ENCODE results near the gene STYXL1.
A peak's percentile ranks its signal among the peaks of the same experiment; 100 is the strongest.
"Not testable (repeated sequence)": the region's sequence is repeated elsewhere in the genome, so short reads cannot be mapped to it uniquely, and the experiment has no call there.

The STYXL1 gene

GRCh38 chr7:76049295-76049694 is 1.5 kb upstream of the STYXL1 start:
- Histone ChIP-seq H3K27me3 (ENCODE audit: insufficient read depth, low read length) (no peaks in the 10 kb centered on the region), H3K4me3 (ENCODE audit: low read length) (peak overlapping the region; percentile 100), H3K9ac (ENCODE audit: low read depth, low read length) (peak overlapping the region; percentile 99; the same call in 1 of the 2 replicates), H3K36me3 (ENCODE audit: insufficient read depth, low read depth, low read length) (peaks cover 28% of the 10 kb centered on the region), H3K27ac (ENCODE audit: low read length) (no peak overlapping the region), H3K9me3 (ENCODE audit: insufficient read depth, low read depth, low read length) (no peaks in the 10 kb centered on the region), H3K4me1 (ENCODE audit: insufficient read depth, low read length) (no peaks in the 10 kb centered on the region; the same call in 1 of the 2 replicates)

DNA sequence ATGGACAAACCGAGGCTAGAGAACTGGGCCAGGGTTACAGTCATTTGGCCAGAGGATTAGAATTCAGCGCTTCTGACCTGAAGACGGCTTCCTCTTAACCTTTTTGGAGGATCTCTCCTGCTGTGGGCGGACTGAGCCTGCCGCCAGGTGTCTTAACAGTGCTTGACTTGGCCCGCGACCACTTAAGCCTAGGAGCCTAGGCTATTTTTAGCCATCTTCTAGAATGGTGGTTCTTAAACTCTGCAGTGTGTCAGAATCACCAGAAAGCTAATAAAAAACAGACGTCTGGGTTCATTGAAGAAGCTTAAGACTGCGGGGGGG is 828 bp upstream of the STYXL1 start:
- H3K4me3 ChIP-seq (ENCODE audit: low read length), result peak overlapping the region; percentile 100
- H3K4me1 ChIP-seq (ENCODE audit: insufficient read depth, low read length), result no peaks in the 10 kb centered on the region; the same call in 1 of the 2 replicates
- H3K9me3 ChIP-seq (ENCODE audit: insufficient read depth, low read depth, low read length), result no peaks in the 10 kb centered on the region
- H3K9ac ChIP-seq (ENCODE audit: low read depth, low read length), result peak overlapping the region; percentile 99
- peaks cover 22% of the 10 kb centered on the region for H3K36me3 ChIP-seq (ENCODE audit: insufficient read depth, low read depth, low read length)
- no peaks in the 10 kb centered on the region for H3K27me3 ChIP-seq (ENCODE audit: insufficient read depth, low read length)
- peak overlapping the region; percentile 85 for H3K27ac ChIP-seq (ENCODE audit: low read length)

DNA sequence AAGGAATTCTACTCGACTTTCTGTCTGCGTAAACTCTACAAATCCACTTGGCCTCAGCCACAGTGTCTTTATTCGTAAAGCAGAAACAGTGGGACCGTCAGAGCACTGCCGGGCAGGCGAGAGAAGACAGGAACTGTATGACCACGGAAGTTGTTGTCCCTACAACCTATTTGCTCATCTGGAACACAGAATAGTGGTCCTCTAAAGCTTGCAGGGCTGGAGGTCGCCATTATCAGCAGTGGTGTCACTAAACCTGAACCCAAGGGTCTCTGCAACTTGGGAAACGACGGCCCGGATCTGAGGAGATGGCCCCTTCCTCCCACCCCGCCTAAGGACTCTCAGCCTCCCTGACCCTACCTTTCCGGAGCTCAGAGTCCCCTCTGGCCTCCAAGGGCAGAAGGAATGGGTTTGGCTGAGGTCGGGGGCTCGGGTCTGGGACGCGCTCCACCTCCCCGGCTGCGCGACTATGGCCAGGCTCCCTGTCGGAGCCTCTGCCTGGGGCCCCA is 442 bp downstream of the STYXL1 start:
- H3K27ac ChIP-seq (ENCODE audit: low read length), result peak overlapping the region; percentile 50
- H3K4me3 ChIP-seq (ENCODE audit: low read length), result peak overlapping the region; percentile 100
- no peaks in the 10 kb centered on the region for H3K27me3 ChIP-seq (ENCODE audit: insufficient read depth, low read length)
- H3K9ac ChIP-seq (ENCODE audit: low read depth, low read length), result peak overlapping the region; percentile 99
- no peaks in the 10 kb centered on the region for H3K9me3 ChIP-seq (ENCODE audit: insufficient read depth, low read depth, low read length)
- no peaks in the 10 kb centered on the region for H3K4me1 ChIP-seq (ENCODE audit: insufficient read depth, low read length)
- H3K36me3 ChIP-seq (ENCODE audit: insufficient read depth, low read depth, low read length), result peaks cover 10% of the 10 kb centered on the region

GRCh38 chr7:76044375-76044865 is 3.4 kb downstream of the STYXL1 start:
- Histone ChIP-seq H3K27me3 (ENCODE audit: insufficient read depth, low read length) (no peaks in the 10 kb centered on the region), H3K27ac (ENCODE audit: low read length) (no peak overlapping the region), H3K4me3 (ENCODE audit: low read length) (no peak overlapping the region), H3K36me3 (ENCODE audit: insufficient read depth, low read depth, low read length) (no peaks in the 10 kb centered on the region), H3K9me3 (ENCODE audit: insufficient read depth, low read depth, low read length) (no peaks in the 10 kb centered on the region), H3K9ac (ENCODE audit: low read depth, low read length) (no peak overlapping the region), H3K4me1 (ENCODE audit: insufficient read depth, low read length) (no peaks in the 10 kb centered on the region)

GRCh38 chr7:76040126-76040525 is 7.7 kb downstream of the STYXL1 start:
- no peaks in the 10 kb centered on the region for H3K4me1 ChIP-seq (ENCODE audit: insufficient read depth, low read length)
- H3K9ac ChIP-seq (ENCODE audit: low read depth, low read length), result no peak overlapping the region
- no peak overlapping the region for H3K4me3 ChIP-seq (ENCODE audit: low read length)
- H3K27me3 ChIP-seq (ENCODE audit: insufficient read depth, low read length), result no peaks in the 10 kb centered on the region
- H3K36me3 ChIP-seq (ENCODE audit: insufficient read depth, low read depth, low read length), result no peaks in the 10 kb centered on the region
- H3K9me3 ChIP-seq (ENCODE audit: insufficient read depth, low read depth, low read length), result no peaks in the 10 kb centered on the region
- H3K27ac ChIP-seq (ENCODE audit: low read length), result no peak overlapping the region

GRCh38 chr7:76037310-76037709 is 10.5 kb downstream of the STYXL1 start:
- Histone ChIP-seq H3K27ac (ENCODE audit: low read length) (no peak overlapping the region), H3K9ac (ENCODE audit: low read depth, low read length) (no peak overlapping the region), H3K4me1 (ENCODE audit: insufficient read depth, low read length) (no peaks in the 10 kb centered on the region), H3K36me3 (ENCODE audit: insufficient read depth, low read depth, low read length) (no peaks in the 10 kb centered on the region), H3K27me3 (ENCODE audit: insufficient read depth, low read length) (no peaks in the 10 kb centered on the region), H3K4me3 (ENCODE audit: low read length) (no peak overlapping the region), H3K9me3 (ENCODE audit: insufficient read depth, low read depth, low read length) (no peaks in the 10 kb centered on the region)

DNA sequence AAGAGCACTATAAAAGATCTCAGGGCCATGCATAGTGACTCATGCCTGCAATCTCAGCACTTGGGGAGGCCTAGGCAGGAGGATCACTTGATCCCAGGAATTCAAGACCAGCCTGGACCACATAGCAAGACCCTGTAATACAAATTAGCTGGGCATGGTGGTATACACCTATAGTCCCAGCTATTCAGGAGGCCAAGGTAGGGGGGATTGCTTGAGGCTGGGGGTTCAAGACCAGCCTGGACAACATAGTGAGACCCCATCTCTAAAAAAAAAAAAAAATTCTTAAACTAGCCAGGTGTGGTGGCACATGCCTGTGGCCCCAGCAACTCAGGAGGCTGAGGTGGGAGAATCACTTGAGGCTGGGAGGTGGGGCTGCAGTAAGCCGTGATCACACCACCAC is 15.8 kb downstream of the STYXL1 start:
- H3K9me3 ChIP-seq (ENCODE audit: insufficient read depth, low read depth, low read length), result no peaks in the 10 kb centered on the region
- H3K27me3 ChIP-seq (ENCODE audit: insufficient read depth, low read length), result no peaks in the 10 kb centered on the region
- H3K36me3 ChIP-seq (ENCODE audit: insufficient read depth, low read depth, low read length), result peaks cover 5% of the 10 kb centered on the region; the same call in 1 of the 2 replicates
- no peak overlapping the region for H3K4me3 ChIP-seq (ENCODE audit: low read length)
- no peaks in the 10 kb centered on the region for H3K4me1 ChIP-seq (ENCODE audit: insufficient read depth, low read length)
- H3K27ac ChIP-seq (ENCODE audit: low read length), result no peak overlapping the region
- no peak overlapping the region for H3K9ac ChIP-seq (ENCODE audit: low read depth, low read length)

DNA sequence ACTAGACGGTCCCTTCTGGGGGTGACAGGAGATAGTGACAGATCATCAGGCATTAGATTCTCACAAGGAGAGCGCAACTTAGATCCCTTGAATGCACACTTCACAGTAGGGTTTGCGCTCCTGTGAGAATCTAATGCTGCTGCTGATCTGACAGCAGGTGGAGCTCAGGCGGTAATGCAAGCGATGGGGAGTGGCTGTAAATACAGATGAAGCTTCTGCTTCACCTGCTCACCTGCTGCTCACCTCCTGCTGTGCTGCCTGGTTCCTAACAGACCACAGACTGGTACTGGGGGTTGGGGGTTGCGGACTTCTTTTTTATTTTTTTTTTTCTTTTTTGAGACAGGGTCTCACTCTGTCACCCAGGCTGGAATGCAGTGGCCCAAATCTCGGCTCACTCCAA is 18.1 kb downstream of the STYXL1 start:
- not testable (repeated sequence) for H3K27ac ChIP-seq (ENCODE audit: low read length); H3K4me3 ChIP-seq (ENCODE audit: low read length); H3K9me3 ChIP-seq (ENCODE audit: insufficient read depth, low read depth, low read length); H3K27me3 ChIP-seq (ENCODE audit: insufficient read depth, low read length); H3K36me3 ChIP-seq (ENCODE audit: insufficient read depth, low read depth, low read length); H3K4me1 ChIP-seq (ENCODE audit: insufficient read depth, low read length); H3K9ac ChIP-seq (ENCODE audit: low read depth, low read length)

- peaks cover 15% of the 10 kb centered on the region for H3K36me3 ChIP-seq (ENCODE audit: insufficient read depth, low read depth, low read length)
- no peak overlapping the region for H3K4me3 ChIP-seq (ENCODE audit: low read length)
- H3K4me1 ChIP-seq (ENCODE audit: insufficient read depth, low read length), result no peaks in the 10 kb centered on the region
- no peaks in the 10 kb centered on the region for H3K9me3 ChIP-seq (ENCODE audit: insufficient read depth, low read depth, low read length)
- no peak overlapping the region for H3K9ac ChIP-seq (ENCODE audit: low read depth, low read length)
- H3K27ac ChIP-seq (ENCODE audit: low read length), result no peak overlapping the region
- H3K27me3 ChIP-seq (ENCODE audit: insufficient read depth, low read length), result no peaks in the 10 kb centered on the region
Measured at GRCh38 chr7:76023002-76023401, 24.8 kb downstream of the STYXL1 start.

DNA sequence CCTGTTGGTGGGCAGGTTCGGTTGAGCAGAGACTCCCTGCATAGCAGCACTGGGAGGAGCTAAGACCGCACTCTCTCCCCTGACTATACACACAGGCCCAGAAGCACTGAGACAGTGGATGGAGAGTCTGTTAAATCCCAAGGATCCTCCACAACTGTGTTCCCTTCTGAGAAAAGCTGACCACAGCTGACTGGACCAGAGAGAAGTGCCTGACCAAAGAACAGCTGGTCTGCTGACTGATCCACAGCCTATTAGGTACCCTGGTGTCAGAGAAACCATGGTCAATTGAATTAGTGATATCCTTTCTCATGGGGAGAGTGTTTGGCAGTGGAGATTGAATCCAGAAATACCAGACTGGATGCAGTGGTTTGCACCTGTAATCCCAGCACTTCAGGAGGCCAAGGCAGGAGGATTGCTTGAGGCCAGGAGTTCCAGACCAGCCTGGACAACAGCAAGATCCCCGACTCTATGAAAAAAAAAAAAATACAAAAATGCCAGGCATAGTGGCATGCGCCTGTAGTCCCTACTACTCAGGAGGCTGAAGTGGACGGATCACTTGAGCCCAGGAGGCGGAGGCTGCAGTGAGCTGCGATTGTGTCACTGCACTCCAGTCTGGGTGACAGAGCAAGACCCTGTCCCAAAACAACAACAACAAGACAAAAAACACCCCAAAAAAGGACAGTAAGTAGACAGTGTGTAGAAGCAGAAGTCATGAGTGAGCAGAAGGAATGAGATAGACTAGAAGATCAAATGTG is 25.6 kb downstream of the STYXL1 start:
- H3K9ac ChIP-seq (ENCODE audit: low read depth, low read length), result no peak overlapping the region
- H3K36me3 ChIP-seq (ENCODE audit: insufficient read depth, low read depth, low read length), result peaks cover 15% of the 10 kb centered on the region
- H3K9me3 ChIP-seq (ENCODE audit: insufficient read depth, low read depth, low read length), result no peaks in the 10 kb centered on the region
- H3K4me1 ChIP-seq (ENCODE audit: insufficient read depth, low read length), result no peaks in the 10 kb centered on the region
- H3K4me3 ChIP-seq (ENCODE audit: low read length), result no peak overlapping the region
- no peaks in the 10 kb centered on the region for H3K27me3 ChIP-seq (ENCODE audit: insufficient read depth, low read length)
- no peak overlapping the region for H3K27ac ChIP-seq (ENCODE audit: low read length)

DNA sequence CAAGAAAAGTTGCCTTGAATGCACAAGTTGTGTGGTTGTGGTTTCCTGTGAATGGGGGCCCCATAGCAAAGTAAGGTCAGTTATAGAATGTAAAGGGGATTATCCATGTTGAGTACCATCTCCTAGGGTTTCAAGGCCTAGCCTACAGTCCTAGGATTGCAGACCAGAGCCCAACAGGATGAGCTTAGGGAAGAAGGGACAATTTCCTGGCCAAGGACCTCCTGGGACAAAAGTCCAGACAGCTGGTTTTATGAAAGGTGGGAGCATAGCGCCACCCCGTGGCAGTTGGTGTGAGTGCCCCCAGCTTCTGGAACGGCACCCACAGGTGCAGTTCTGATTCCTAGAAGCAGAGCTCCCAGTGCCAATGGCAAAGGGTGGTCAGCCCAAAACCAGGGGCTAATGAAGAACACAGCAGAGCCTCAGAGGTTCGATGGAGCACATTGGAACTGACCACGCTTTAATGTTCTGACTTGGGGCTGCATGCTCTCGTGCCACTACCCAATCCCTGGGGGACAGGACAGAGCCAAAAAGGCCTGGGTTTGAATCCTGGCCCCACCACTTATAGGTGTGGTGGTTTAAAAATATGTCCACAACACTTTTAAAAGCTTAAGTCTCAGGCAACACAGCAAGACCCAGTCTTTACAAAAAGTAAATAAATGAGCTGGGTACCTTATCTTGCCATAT is 27.6 kb downstream of the STYXL1 start:
- no peak overlapping the region for H3K27ac ChIP-seq (ENCODE audit: low read length)
- no peak overlapping the region for H3K4me3 ChIP-seq (ENCODE audit: low read length)
- H3K9ac ChIP-seq (ENCODE audit: low read depth, low read length), result no peak overlapping the region
- H3K9me3 ChIP-seq (ENCODE audit: insufficient read depth, low read depth, low read length), result no peaks in the 10 kb centered on the region
- H3K4me1 ChIP-seq (ENCODE audit: insufficient read depth, low read length), result no peaks in the 10 kb centered on the region
- no peaks in the 10 kb centered on the region for H3K27me3 ChIP-seq (ENCODE audit: insufficient read depth, low read length)
- H3K36me3 ChIP-seq (ENCODE audit: insufficient read depth, low read depth, low read length), result peaks cover 15% of the 10 kb centered on the region

DNA sequence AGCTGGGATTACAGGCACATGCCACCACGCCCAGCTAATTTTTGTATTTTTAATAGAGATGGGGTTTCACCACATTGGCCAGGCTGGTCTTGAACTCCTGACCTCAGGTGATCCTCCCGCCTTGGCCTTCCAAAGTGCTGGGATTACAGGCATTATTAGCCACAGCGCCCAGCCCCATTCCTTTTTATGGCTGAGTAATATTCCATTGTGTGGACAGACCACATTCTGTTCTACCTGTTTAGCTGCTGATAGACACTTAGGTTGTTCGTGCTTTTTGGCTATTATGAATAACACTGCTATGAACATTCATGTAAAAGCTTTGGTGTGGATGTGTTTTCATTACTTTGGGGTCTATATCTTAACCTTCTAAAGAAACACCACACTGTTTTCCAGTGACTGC is 29.3 kb downstream of the STYXL1 start:
- not testable (repeated sequence) for H3K4me1 ChIP-seq (ENCODE audit: insufficient read depth, low read length); H3K9ac ChIP-seq (ENCODE audit: low read depth, low read length); H3K4me3 ChIP-seq (ENCODE audit: low read length); H3K27ac ChIP-seq (ENCODE audit: low read length); H3K27me3 ChIP-seq (ENCODE audit: insufficient read depth, low read length); H3K9me3 ChIP-seq (ENCODE audit: insufficient read depth, low read depth, low read length)
- peaks cover 17% of the 10 kb centered on the region for H3K36me3 ChIP-seq (ENCODE audit: insufficient read depth, low read depth, low read length)

Data from iPS-20b (cell line).